Duodenal mucosa (tissue), 2 donors: ENCODE results near the gene PLCD1.
A peak's percentile ranks its signal among the peaks of the same experiment; 100 is the strongest.
"Not testable (repeated sequence)": the region's sequence is repeated elsewhere in the genome, so short reads cannot be mapped to it uniquely, and the experiment has no call there.

Source experiments
- H3K27ac ChIP-seq: one replicate; pipeline ENCODE4 v1.7.0; 2013; ENCODE audit warnings: low read depth, low read length
- H3K27me3 ChIP-seq, 2 donors: one replicate each; pipeline ENCODE4 v1.7.0; 2013; ENCODE audit warnings: low read length in 2 of 2, control low read depth in 1 of 2; ENCODE audit not compliant: insufficient read depth in 2 of 2, control insufficient read depth in 1 of 2
- H3K36me3 ChIP-seq, 2 donors: one replicate each; pipeline ENCODE4 v1.7.0; 2013; ENCODE audit warnings: low read length in 2 of 2, control low read depth in 1 of 2; ENCODE audit not compliant: insufficient read depth in 2 of 2, control insufficient read depth in 1 of 2
- H3K4me1 ChIP-seq, 2 donors: one replicate each; pipeline ENCODE4 v1.7.0; 2013; ENCODE audit warnings: low read length in 2 of 2, control low read depth in 1 of 2; ENCODE audit not compliant: insufficient read depth in 2 of 2, control insufficient read depth in 1 of 2
- H3K4me3 ChIP-seq, 2 donors: one replicate each; pipeline ENCODE4 v1.7.0; 2013; ENCODE audit warnings: low read length in 2 of 2, low read depth in 1 of 2
- H3K9ac ChIP-seq, 2 donors: one replicate each; pipeline ENCODE4 v1.7.0; 2013; ENCODE audit warnings: low read length in 2 of 2, low read depth in 1 of 2
- H3K9me3 ChIP-seq, 2 donors: one replicate each; pipeline ENCODE4 v1.7.0; 2013; ENCODE audit warnings: low read length in 2 of 2, control low read depth in 1 of 2; ENCODE audit not compliant: control insufficient read depth in 1 of 2

The PLCD1 gene

DNA sequence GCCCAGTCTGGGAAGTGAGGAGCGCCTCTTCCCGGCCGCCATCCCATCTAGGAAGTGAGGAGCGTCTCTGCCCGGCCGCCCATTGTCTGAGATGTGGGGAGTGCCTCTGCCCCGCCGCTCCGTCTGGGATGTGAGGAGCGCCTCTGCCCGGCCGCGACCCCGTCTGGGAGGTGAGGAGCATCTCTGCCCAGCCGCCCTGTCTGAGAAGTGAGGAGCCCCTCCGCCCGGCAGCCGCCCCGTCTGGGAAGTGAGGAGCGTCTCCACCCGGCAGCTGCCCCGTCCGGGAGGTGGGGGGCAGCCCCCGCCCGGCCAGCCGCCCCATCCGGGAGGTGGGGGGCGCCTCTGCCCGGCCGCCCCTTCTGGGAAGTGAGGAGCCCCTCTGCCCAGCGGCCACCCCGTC, 23.8 kb upstream of the PLCD1 start:
- H3K27me3 ChIP-seq, H3K4me3 ChIP-seq, H3K27ac ChIP-seq, H3K9ac ChIP-seq, H3K36me3 ChIP-seq, H3K4me1 ChIP-seq, H3K9me3 ChIP-seq: not testable (repeated sequence)

DNA sequence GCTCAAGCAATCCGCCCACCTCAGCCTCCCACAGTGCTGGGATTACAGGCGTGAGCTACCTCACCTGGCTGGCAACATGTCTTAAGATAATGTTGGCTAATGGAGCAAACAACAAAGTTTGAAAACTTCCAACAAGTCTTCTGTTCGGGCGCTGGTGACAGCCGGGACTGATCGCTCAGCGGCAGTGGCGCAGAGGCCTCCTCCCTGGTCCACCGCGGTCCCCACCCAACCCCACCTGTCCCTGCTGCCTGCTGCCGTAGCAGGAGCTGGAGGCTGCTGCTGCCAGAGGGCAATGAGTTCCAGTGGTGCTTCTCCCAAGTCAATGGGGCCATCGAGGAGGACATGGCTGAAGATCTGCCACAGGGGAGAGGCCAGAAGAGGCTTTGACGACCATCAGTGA, 21.7 kb upstream of the PLCD1 start:
- no peaks in the 10 kb centered on the region for H3K4me1 ChIP-seq
- H3K36me3 ChIP-seq, result no peaks in the 10 kb centered on the region
- H3K27me3 ChIP-seq, result no peaks in the 10 kb centered on the region
- no peaks in the 10 kb centered on the region for H3K9me3 ChIP-seq
- H3K4me3 ChIP-seq, result no peak overlapping the region
- no peak overlapping the region for H3K27ac ChIP-seq
- no peak overlapping the region for H3K9ac ChIP-seq

DNA sequence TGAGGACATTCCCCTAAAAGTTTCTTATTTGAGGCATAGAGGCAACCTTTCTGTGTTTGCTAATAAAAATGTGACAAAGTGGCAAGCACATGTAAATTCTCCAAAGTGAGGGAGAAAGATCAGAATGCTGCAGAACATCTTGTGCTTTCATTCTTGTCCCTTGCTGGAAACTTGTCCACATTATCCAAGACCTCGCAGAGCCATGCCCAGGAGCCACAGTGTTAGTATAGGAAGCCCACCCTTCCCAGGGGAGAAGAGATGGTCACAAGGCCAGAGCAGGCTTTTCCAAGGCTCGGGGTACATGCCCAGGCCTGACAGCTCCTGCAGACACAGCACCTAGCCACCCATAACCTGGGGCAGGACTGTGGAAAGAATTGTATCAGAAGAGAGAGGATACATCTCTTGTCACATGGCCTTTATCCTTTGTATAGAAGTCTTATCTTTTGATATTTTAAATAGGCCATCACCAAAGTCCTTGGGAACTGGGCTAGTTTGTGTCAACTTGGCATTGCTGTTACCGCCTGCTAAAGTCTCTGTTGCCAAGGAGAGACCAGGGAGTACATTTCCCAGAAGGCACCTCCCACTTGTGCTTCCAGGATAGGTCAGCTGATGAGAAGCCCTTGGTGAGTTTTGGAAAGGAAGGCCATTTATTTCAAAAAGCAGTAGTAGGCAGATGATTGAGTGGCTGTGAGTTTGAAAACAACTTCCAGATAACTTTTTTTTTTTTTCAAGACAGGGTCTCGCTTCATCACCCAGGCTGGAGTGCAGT, 20.1 kb upstream of the PLCD1 start:
- H3K4me1 ChIP-seq, result no peaks in the 10 kb centered on the region
- no peak overlapping the region for H3K9ac ChIP-seq
- H3K27ac ChIP-seq, result no peak overlapping the region
- H3K36me3 ChIP-seq, result no peaks in the 10 kb centered on the region
- no peaks in the 10 kb centered on the region for H3K27me3 ChIP-seq
- no peaks in the 10 kb centered on the region for H3K9me3 ChIP-seq
- no peak overlapping the region for H3K4me3 ChIP-seq

- Histone ChIP-seq H3K9ac (no peak overlapping the region), H3K27ac (no peak overlapping the region), H3K27me3 (no peaks in the 10 kb centered on the region), H3K36me3 (no peaks in the 10 kb centered on the region), H3K9me3 (no peaks in the 10 kb centered on the region), H3K4me3 (no peak overlapping the region), H3K4me1 (no peaks in the 10 kb centered on the region)
Observed at GRCh38 chr3:38047896-38048295, 18.5 kb upstream of the PLCD1 start.

DNA sequence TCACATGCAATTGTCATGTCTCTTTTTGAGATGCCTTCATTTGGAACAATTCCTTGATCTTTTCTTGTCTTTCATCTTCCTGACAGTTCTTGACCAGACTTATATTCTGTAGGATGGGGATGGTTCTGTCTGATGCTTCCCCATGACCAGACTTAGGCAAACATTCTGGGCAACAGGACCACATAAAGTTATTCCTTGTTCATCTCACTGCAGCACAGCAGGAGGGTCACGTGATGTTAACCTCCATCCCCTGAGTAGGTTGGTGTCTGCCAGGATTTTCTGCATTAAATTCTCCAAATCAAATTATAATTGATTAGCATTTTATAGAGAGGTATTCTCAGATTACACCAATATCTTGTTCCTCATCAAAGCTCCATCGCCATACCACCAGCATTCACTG, 17.4 kb upstream of the PLCD1 start:
- H3K9ac ChIP-seq, result no peak overlapping the region
- H3K27me3 ChIP-seq, result no peaks in the 10 kb centered on the region
- H3K4me1 ChIP-seq, result no peaks in the 10 kb centered on the region
- H3K27ac ChIP-seq, result no peak overlapping the region
- H3K4me3 ChIP-seq, result no peak overlapping the region
- no peaks in the 10 kb centered on the region for H3K36me3 ChIP-seq
- no peaks in the 10 kb centered on the region for H3K9me3 ChIP-seq

DNA sequence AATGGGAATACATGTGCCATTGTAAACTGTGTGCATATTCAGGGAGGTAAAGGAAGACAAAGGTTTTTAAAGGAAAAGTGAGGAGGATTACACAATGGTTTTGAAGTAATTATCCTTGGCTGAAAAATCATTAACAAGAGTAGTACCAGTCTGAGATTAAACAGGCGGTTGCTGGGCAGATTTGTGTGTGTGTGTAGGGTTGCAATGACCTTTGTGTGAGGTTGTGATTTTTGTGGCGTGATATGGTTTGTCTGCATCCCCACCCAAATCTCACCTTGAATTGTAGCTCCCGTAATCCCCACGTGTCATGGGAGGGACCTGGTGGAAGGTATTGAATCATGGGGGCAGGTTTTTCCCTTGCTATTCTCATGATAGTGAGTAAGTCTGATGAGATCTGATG, 16.6 kb upstream of the PLCD1 start:
- H3K27ac ChIP-seq, result no peak overlapping the region
- no peaks in the 10 kb centered on the region for H3K4me1 ChIP-seq
- no peak overlapping the region for H3K4me3 ChIP-seq
- no peaks in the 10 kb centered on the region for H3K36me3 ChIP-seq
- no peaks in the 10 kb centered on the region for H3K27me3 ChIP-seq
- H3K9ac ChIP-seq, result no peak overlapping the region
- H3K9me3 ChIP-seq, result no peaks in the 10 kb centered on the region

- no peak overlapping the region for H3K9ac ChIP-seq
- no peak overlapping the region for H3K4me3 ChIP-seq
- no peak overlapping the region for H3K27ac ChIP-seq
- H3K36me3 ChIP-seq, result no peaks in the 10 kb centered on the region
- no peaks in the 10 kb centered on the region for H3K9me3 ChIP-seq
- peaks cover 11 to 19% of the 10 kb centered on the region in 2 donors for H3K4me1 ChIP-seq
- no peaks in the 10 kb centered on the region for H3K27me3 ChIP-seq
Observed at GRCh38 chr3:38043486-38043885, 14.0 kb upstream of the PLCD1 start.

DNA sequence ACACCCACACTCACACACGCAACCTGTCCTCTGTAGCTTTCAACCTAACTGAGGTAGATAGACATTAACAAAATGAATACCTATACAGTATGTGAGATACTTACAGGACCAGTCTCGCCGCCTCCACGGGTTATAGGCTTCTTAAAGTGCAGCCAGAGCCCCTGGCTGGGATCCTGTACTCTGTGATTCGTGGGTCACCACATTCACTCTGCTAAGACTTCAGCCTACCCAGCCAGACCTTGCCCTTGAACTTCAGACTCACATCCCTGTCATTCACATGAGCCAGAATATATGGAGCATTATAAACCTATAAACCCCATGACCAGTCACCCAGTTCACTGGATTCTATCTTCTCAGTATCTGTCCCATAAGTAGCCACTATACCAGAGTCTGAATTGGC, 11.0 kb upstream of the PLCD1 start:
- peaks cover 11 to 19% of the 10 kb centered on the region in 2 donors for H3K4me1 ChIP-seq
- no peak overlapping the region for H3K27ac ChIP-seq
- peak overlapping the region; percentile 22 to 63 for H3K9ac ChIP-seq
- H3K36me3 ChIP-seq, result no peaks in the 10 kb centered on the region
- H3K27me3 ChIP-seq, result no peaks in the 10 kb centered on the region
- H3K4me3 ChIP-seq, result peak overlapping the region; percentile 60 to 79
- H3K9me3 ChIP-seq, result no peaks in the 10 kb centered on the region

DNA sequence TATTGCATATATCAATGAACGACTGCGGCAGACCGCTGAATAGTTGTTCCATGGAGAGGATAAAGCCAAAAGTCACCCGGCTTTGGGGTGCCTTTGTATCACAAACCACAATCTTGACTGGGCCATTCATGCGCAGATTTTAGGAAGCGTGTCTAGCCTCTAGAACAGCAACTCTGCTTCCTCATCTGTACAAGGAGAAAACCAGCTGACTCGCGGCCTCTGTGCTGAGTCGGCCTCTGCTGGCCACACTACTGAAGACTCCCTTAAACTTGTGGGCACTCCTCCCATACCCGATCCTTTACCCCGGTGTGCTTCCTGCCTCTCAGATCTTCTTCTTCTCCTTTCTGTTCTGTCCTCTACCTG, 10.4 kb upstream of the PLCD1 start:
- H3K27me3 ChIP-seq, result no peaks in the 10 kb centered on the region
- no peak overlapping the region for H3K27ac ChIP-seq
- H3K9ac ChIP-seq, result peak overlapping the region; percentile 22 to 63
- H3K4me1 ChIP-seq, result peaks cover 11 to 19% of the 10 kb centered on the region in 2 donors
- no peaks in the 10 kb centered on the region for H3K9me3 ChIP-seq
- H3K4me3 ChIP-seq, result peak overlapping the region; percentile 60 to 79
- H3K36me3 ChIP-seq, result no peaks in the 10 kb centered on the region

DNA sequence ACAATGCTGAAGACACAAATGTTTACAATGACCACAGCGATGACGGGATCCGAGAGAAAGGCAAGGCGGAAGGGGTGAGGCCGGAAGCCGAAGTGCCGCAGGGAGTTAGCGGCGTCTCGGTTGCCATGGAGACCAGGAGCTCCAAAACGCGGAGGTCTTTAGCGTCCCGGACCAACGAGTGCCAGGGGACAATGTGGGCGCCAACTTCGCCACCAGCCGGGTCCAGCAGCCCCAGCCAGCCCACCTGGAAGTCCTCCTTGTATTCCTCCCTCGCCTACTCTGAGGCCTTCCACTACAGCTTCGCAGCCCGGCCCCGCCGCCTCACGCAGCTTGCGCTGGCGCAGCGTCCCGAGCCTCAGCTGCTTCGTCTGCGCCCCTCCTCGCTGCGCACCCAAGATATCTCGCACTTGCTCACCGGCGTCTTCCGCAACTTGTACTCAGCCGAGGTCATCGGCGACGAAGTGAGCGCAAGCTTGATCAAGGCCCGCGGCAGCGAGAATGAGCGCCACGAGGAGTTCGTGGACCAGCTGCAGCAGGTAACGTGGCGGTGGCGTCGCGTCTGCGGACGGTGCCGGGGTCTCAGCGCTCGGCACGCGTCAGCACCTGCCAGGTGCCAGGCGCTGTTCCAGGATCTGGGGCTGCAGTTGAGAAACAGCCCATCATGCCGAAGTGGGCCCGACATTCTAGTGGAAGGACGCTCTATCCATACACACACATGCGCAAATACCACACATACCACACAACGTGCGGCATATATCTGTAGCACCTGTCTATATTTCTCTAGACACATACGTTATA, 9.9 kb upstream of the PLCD1 start, which contains the start of gene DLEC1:
Gene DLEC1, plus strand, starts transcription at position 108 of the 798 bp plus-strand sequence. Its CDS starts 18 bp downstream, at position 126.
- Histone ChIP-seq H3K27ac (no peak within 1 kb of the TSS), H3K4me3 (peak within 1 kb of the TSS; percentile 60 to 79), H3K36me3 (no peaks in the 10 kb centered on the region), H3K9me3 (no peaks in the 10 kb centered on the region), H3K9ac (peak within 1 kb of the TSS; percentile 22 to 63), H3K4me1 (peaks cover 11 to 19% of the 10 kb centered on the region in 2 donors), H3K27me3 (no peaks in the 10 kb centered on the region)
